Activated CD8-positive, alpha-beta T cell treated with anti-CD3 and anti-CD28 coated beads for 36 hours (primary cell): ENCODE results near the gene LILRB3. TPM values are rescaled to one million over a fixed set of nuclear protein-coding genes. Genes with fewer than 3 reads are reported as not detected.
A peak's percentile ranks its signal among the peaks of the same experiment; 100 is the strongest.
"Not testable (repeated sequence)": the region's sequence is repeated elsewhere in the genome, so short reads cannot be mapped to it uniquely, and the experiment has no call there.

Source experiments
- ATAC-seq: fragments of 200-7000 bp; cut with Tn5 transposase; one replicate; pipeline ENCODE4 v1.10.0; 2021; ENCODE audit warnings: mild to moderate bottlenecking, moderate library complexity
- CTCF ChIA-PET: fragments of 350-600 bp; sonication (Branson Sonifier 250); formaldehyde crosslinking; loops from one replicate; lab custom pipeline; 2021; ENCODE audit warnings: antibody characterized with exemption; lab: Charles Lee
- POLR2A ChIA-PET: fragments of 350-600 bp; sonication (Branson Sonifier 250); formaldehyde crosslinking; loops from one replicate; lab custom pipeline; 2021; ENCODE audit warnings: antibody characterized with exemption; lab: Charles Lee
- DNase-seq: peaks from one replicate; pipeline ENCODE4 v3.0.0-alpha.2; 2020
- H3K27ac Mint-ChIP-seq: one replicate; pipeline ENCODE4 v1.8.0; 2021; ENCODE audit warnings: mild to moderate bottlenecking, mixed read lengths
- H3K27me3 Mint-ChIP-seq: one replicate; pipeline ENCODE4 v1.8.0; 2021; ENCODE audit warnings: mixed read lengths
- H3K36me3 Mint-ChIP-seq: one replicate; pipeline ENCODE4 v1.8.0; 2021; ENCODE audit warnings: low read depth, mixed read lengths
- H3K4me1 Mint-ChIP-seq: one replicate; pipeline ENCODE4 v1.8.0; 2021; ENCODE audit warnings: low read depth, mixed read lengths
- H3K4me3 Mint-ChIP-seq: one replicate; pipeline ENCODE4 v1.8.0; 2021; ENCODE audit warnings: mild to moderate bottlenecking, moderate library complexity, mixed read lengths
- H3K9me3 Mint-ChIP-seq: one replicate; pipeline ENCODE4 v1.8.0; 2021; ENCODE audit warnings: mixed read lengths
- CTCF ChIP-seq: fragments of 200-600 bp; IDR thresholded peaks from one replicate; pipeline ENCODE4 v1.8.0; 2022; ENCODE audit warnings: antibody characterized with exemption, mild to moderate bottlenecking
- intact Hi-C: fragments of 100-400 bp; cut with micrococcal nuclease; formaldehyde crosslinking; loops from one replicate; pipeline ENCODE4 v1.10.0; 2022
- total RNA-seq, 2 experiments: library from RNA; stranded (reverse); gene quantifications; one replicate each; pipeline ENCODE4 v1.2.3, GENCODE V29; 2021

Gene LILRB3
- total RNA-seq, 2 experiments from 2014 or later, result not detected

GRCh38 chr19:54196536-54196935 is 26.3 kb downstream of the LILRB3 start:
- no peaks in the 10 kb centered on the region for H3K9me3 Mint-ChIP-seq
- H3K4me1 Mint-ChIP-seq, result peaks cover 18% of the 10 kb centered on the region
- H3K36me3 Mint-ChIP-seq, result peaks cover 24% of the 10 kb centered on the region
- intact Hi-C loops, result no loop called here
- H3K27ac Mint-ChIP-seq, result no peak overlapping the region
- ATAC-seq, result no peak
- CTCF ChIA-PET, result interaction anchor here (1.3 kb wide), 1 partner anchor 28 kb away, joined by 3 read pairs; no protein-coding TSS in a partner anchor
- no peaks in the 10 kb centered on the region for H3K27me3 Mint-ChIP-seq
- no peak for DNase-seq
- H3K4me3 Mint-ChIP-seq, result no peak overlapping the region
- POLR2A ChIA-PET, result interaction anchor here (18.7 kb wide), 1 partner anchor 9 kb away, joined by 419 read pairs; the partner anchor contains the start of gene RPS9
- no peak for TF ChIP-seq CTCF

- ATAC-seq, intact Hi-C loops, CTCF ChIA-PET, H3K27me3 Mint-ChIP-seq, DNase-seq, H3K4me3 Mint-ChIP-seq, H3K27ac Mint-ChIP-seq, H3K9me3 Mint-ChIP-seq: not testable (repeated sequence)
- POLR2A ChIA-PET, result interaction anchor here (18.7 kb wide), 1 partner anchor 11 kb away, joined by 419 read pairs; the partner anchor contains the start of gene RPS9
- Mint-ChIP-seq H3K4me1 (peaks cover 16% of the 10 kb centered on the region), H3K36me3 (peaks cover 16% of the 10 kb centered on the region)
Measured at GRCh38 chr19:54194463-54194862, 28.3 kb downstream of the LILRB3 start.

- ATAC-seq (no peak), DNase-seq (no peak)
- no peaks in the 10 kb centered on the region for H3K27me3 Mint-ChIP-seq
- ChIA-PET POLR2A (interaction anchor here (0.7 to 18.7 kb wide), 2 partner anchors 13 to 262 kb away, joined by 5 to 419 read pairs; partner anchors contain the start of gene RPS9), CTCF (no interaction called here)
- no peak for TF ChIP-seq CTCF
- H3K4me1 Mint-ChIP-seq, result peaks cover 16% of the 10 kb centered on the region
- peaks cover 16% of the 10 kb centered on the region for H3K36me3 Mint-ChIP-seq
- peak overlapping the region; percentile 75 for H3K4me3 Mint-ChIP-seq
- H3K27ac Mint-ChIP-seq, result no peak overlapping the region
- intact Hi-C loops, result no loop called here
- H3K9me3 Mint-ChIP-seq, result no peaks in the 10 kb centered on the region
Measured at GRCh38 chr19:54193011-54193410, 29.8 kb downstream of the LILRB3 start.

- H3K4me3 Mint-ChIP-seq, result peak overlapping the region; percentile 75
- POLR2A ChIA-PET, result interaction anchor here (0.7 to 18.7 kb wide), 4 partner anchors 14 to 263 kb away, joined by 4 to 419 read pairs (median 5); partner anchors contain the start of genes CNOT3, LENG1 and RPS9
- DNase-seq, result no peak
- H3K27me3 Mint-ChIP-seq, result no peaks in the 10 kb centered on the region
- H3K27ac Mint-ChIP-seq, result peak overlapping the region; percentile 87
- peaks cover 21% of the 10 kb centered on the region for H3K36me3 Mint-ChIP-seq
- intact Hi-C loops, result no loop called here
- H3K4me1 Mint-ChIP-seq, result peaks cover 26% of the 10 kb centered on the region
- H3K9me3 Mint-ChIP-seq, result no peaks in the 10 kb centered on the region
- no peak for TF ChIP-seq CTCF
- CTCF ChIA-PET, result interaction anchor here (1.3 to 1.7 kb wide), 2 partner anchors 18 to 74 kb away, joined by 3 to 4 read pairs; no protein-coding TSS in a partner anchor
- ATAC-seq, result no peak
Measured at GRCh38 chr19:54191811-54192453, 30.9 kb downstream of the LILRB3 start.

- POLR2A ChIA-PET, result interaction anchor here (1.3 to 18.7 kb wide), 3 partner anchors 15 to 53 kb away, joined by 4 to 419 read pairs (median 5); partner anchors contain the start of genes CNOT3, LENG1 and RPS9
- intact Hi-C loops, result no loop called here
- ATAC-seq (peak; percentile 26), DNase-seq (peak; percentile 91)
- Mint-ChIP-seq H3K27ac (peak within 1 kb of the TSS; percentile 95), H3K4me3 (peak within 1 kb of the TSS; percentile 75), H3K9me3 (no peaks in the 10 kb centered on the region), H3K4me1 (peaks cover 28% of the 10 kb centered on the region), H3K27me3 (no peaks in the 10 kb centered on the region), H3K36me3 (peaks cover 27% of the 10 kb centered on the region)
- CTCF ChIA-PET, result interaction anchor here (1.0 to 1.7 kb wide), 3 partner anchors 8 to 75 kb away, joined by 3 to 4 read pairs (median 3); no protein-coding TSS in a partner anchor
- TF ChIP-seq CTCF, result no peak
Measured at GRCh38 chr19:54191011-54191810, 31.6 kb downstream of the LILRB3 start, which contains the start of gene TSEN34. Gene TSEN34 (plus strand): TSS chr19:54191308. CDS start chr19:54191365, 57 bp downstream.
